Adrenal gland (tissue), 5 donors: ENCODE data around the gene RGS3.

Experiments used
- CTCF ChIP-seq, 6 experiments: fragments of 450-650 bp in 4 of 6; fragments of 200-600 bp in 2 of 6; sonication (generic) in 1 of 6; IDR thresholded peaks; 1 replicate in 5 of 6; 2 replicates in 1 of 6; pipeline versions ENCODE4 v1.5.1 to v1.8.0; 2016 to 2021; ENCODE audit warnings: antibody characterized with exemption in 6 of 6, mild to moderate bottlenecking in 2 of 6, moderate library complexity in 1 of 6
- POLR2A ChIP-seq, 2 donors: fragments of 450-650 bp; IDR thresholded peaks; one replicate each; pipeline ENCODE4 v1.6.1; 2017; ENCODE audit warnings: antibody characterized with exemption in 2 of 2, mild to moderate bottlenecking in 2 of 2, moderate library complexity in 1 of 2
- donor health status: DM: no; HTN: no; CAD: no.

GRCh38 chr9:113636165-113636564 lies 172.6 kb downstream of the RGS3 start:
- TF ChIP-seq CTCF (IDR thresholded peaks at IDR 0.05), result no peak
- no peak for TF ChIP-seq POLR2A (IDR thresholded peaks at IDR 0.05)
